Spleen (tissue), 7 donors: ENCODE measurements around the gene CAMTA2.

Experiments used
- CTCF ChIP-seq, 11 experiments: fragments of 200-600 bp in 7 of 11; fragments of 450-650 bp in 4 of 11; sonication (generic) in 4 of 11; IDR thresholded peaks in 8 of 11; conservative IDR thresholded peaks in 3 of 11; 1 replicate in 7 of 11; 2 replicates in 4 of 11; pipeline versions ENCODE4 v1.4.0 to v1.8.0; 2016 to 2021; ENCODE audit warnings: antibody characterized with exemption in 11 of 11, inconsistent platforms in 4 of 11, mild to moderate bottlenecking in 1 of 11
- POLR2A ChIP-seq, 3 donors: fragments of 450-650 bp; IDR thresholded peaks; one replicate each; pipeline ENCODE4 v1.5.1; 2017; ENCODE audit warnings: antibody characterized with exemption in 3 of 3, mild to moderate bottlenecking in 1 of 3
- POLR2AphosphoS5 ChIP-seq, 3 donors: sonication (generic); formaldehyde crosslinking; IDR thresholded peaks; one replicate each; pipeline ENCODE4 v1.5.1; 2017; ENCODE audit warnings: antibody characterized with exemption in 3 of 3
- donor health status: DM: no; HTN: no; CAD: no; lungs with moderate emphysema.
- donor health status: DM: no; HTN: no; CAD: no.
- donor health status: DM: no; HTN: no; CAD: no.

DNA sequence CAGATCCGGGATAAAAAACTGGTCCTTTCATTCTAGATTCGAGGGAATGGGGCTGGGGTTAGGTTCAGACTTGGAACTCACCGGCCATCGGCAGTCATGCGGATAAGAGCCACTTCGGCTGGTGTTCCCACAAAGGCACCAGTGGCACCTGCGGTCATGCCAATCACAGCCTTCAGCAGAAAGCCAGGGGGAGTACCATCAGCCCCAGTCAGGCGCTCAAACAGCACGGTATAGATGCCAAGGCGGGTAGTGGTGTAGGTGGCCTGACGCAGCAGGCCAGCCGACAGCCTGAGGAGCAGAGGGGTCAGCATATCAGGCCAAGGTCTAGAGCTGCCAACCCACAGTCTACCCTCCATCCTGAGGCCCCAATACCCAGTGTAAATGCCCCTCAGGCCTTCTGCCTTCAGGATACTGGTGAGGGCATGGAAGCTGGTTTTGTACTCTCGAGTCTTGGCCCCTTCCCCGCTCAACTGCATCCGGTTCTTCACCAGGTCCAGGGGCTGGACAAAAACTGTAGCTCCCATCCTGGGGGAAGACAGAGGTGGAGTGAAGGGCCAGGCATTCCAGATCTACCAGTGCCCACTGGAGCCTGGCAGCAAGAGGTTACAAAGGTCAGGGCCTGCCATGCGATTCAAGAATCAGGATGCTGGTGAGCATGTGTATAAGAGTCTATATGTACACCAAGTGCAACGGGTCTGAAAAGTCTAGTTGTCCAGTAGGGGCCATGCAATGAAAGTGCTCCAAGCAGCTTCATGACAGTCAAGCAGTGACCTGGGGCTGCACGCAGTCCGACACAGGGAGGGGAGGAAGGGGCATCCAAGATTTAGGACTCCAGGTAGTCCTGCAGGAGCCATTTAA is 48.6 kb downstream of the CAMTA2 start:
- no peak for TF ChIP-seq CTCF (IDR thresholded peaks at IDR 0.05 in 8 of 11, conservative IDR thresholded peaks at IDR 0.05 in 3 of 11)
- TF ChIP-seq POLR2A (IDR thresholded peaks at IDR 0.05), result no peak
- no peak for TF ChIP-seq POLR2AphosphoS5 (IDR thresholded peaks at IDR 0.05)
